Stimulated activated CD4-positive, alpha-beta T cell treated with anti-CD3 and anti-CD28 coated beads, Interleukin-2, amount 100 ng/mL, for 48 hours (primary cell): Measurements from ENCODE around the gene CSF2RB.

ENCODE experiments used
- DNase-seq, 2 donors: peaks; one replicate each; pipeline ENCODE4 v3.0.0-alpha.2; 2020

The CSF2RB gene

DNA sequence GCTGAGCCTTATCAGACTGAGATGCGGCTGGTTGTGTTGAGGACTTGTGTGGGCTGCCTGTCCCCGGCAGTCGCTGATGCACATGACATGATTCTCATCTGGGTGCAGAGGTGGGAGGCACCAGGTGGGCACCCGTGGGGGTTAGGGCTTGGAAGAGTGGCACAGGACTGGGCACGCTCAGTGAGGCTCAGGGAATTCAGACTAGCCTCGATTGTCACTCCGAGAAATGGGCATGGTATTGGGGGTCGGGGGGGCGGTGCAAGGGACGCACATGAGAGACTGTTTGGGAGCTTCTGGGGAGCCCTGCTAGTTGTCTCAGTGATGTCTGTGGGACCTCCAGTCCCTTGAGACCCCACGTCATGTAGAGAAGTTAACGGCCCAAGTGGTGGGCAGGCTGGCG lies 25.5 kb downstream of the CSF2RB start:
- DNase-seq: no peak

DNA sequence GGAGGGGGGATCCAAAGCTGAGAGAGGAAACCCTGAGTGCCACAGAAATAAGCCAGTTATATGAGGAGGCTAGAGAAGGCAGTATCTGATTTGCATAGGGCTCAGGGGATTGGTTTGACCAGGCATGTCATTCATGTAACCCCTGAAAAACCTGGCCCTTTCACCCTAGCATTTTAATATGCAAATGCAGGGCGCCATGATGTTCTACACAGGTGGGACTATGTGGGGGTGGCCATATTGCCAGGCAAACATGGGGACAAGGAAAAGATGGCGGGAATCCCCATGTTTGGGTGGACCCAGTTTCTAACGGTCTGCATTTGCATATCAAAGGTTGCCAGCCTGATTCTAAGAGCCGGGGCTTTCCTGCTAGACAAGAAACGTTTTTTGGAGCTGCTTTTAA lies 27.2 kb downstream of the CSF2RB start:
- DNase-seq: no peak

DNA sequence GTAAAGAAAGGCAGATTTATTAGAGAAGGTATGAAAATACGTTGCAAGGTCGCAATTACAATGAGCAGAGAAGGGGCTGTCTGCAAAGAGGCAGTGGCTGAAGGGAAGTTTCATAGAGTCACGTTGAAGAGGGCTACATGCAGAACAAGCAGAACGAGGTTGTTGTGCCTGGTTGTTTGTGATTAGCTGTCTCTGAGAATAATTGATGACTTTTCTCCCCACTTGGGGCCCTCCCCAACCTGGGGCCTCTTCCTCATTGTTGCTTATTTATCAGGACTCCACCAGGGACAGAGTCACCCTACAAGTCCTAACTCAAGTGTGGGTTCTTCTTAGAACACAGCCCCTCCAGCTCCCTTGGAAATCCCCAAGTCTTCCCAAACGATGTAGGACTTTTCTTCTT lies 29.1 kb downstream of the CSF2RB start:
- no peak for DNase-seq

DNA sequence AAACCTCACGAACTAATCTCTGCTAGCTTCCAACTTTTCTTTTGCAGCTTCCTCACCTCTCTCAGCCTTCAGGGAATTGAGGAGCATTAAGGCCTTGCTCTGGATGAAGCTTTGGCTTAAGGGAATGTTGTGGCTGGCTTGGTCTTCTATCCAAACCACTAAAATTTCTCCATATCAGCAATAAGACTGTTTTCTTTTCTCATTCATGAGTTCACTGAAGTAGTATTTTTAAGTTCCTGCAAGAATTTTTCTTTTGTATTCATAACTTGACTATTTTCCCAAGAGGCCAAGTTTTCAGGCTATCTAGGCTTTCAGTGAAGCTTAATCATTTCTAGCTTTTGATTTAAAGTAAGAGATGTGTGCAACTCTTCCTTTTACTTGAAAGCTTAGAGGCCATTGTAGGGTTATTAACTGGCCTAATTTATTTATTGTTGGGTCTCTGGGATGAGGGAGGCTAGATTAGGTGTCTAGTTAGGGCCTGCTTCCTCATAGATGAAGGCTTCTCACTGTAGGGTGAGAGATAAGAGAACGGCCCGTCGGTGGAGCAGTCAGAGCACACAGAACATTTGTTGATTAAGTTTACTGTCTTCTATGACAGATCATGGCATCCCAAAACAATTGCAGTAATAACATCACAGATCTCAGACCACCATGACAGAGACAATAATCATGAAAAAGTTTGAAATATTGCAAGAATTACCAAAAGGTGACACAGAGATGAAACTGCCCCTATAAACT lies 33.2 kb downstream of the CSF2RB start:
- no peak for DNase-seq

DNA sequence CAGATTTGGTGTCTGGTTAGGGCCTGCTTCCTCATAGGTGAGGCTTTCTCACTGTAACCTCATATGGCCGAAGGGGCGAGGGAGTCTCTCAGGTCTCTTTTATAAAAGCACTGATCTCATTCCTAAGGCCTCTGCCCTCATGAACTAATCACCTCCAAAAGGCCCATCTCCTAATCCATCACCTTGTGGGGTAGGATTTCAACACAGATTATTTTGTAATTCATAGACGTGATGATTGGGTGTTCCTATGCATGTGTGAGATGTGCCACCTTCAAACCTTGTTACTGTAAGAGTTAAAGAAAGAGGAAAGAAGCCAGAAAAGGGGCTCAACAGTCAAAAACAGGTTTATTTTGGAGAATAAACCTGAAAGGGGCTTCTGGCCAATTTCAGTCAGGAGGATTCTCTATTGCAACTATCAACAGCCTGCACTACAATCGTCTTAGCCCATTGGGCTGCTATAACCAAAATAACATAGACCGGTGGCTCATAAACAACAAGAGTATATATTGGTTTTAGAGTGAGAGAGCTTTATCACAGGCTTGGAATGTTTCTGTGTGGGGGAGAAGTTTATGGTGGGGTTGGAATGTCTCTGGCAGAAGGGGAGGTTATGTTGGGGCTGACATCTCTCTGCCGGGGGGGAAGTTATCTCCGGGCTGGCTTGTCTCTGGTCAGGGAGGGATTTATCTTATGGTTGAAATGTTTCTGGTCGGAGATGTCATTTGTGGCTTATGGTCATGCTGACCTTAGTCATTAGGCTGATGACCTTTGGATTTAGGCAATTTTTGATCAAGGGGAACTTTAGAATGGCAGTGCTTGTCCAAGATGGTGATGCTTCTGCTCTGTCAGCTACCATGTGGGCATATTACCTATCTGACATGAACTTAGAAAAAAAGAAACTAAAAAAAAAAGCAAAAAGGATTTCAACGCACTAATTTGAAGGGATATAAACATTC lies 35.1 kb downstream of the CSF2RB start:
- no peak for DNase-seq

DNA sequence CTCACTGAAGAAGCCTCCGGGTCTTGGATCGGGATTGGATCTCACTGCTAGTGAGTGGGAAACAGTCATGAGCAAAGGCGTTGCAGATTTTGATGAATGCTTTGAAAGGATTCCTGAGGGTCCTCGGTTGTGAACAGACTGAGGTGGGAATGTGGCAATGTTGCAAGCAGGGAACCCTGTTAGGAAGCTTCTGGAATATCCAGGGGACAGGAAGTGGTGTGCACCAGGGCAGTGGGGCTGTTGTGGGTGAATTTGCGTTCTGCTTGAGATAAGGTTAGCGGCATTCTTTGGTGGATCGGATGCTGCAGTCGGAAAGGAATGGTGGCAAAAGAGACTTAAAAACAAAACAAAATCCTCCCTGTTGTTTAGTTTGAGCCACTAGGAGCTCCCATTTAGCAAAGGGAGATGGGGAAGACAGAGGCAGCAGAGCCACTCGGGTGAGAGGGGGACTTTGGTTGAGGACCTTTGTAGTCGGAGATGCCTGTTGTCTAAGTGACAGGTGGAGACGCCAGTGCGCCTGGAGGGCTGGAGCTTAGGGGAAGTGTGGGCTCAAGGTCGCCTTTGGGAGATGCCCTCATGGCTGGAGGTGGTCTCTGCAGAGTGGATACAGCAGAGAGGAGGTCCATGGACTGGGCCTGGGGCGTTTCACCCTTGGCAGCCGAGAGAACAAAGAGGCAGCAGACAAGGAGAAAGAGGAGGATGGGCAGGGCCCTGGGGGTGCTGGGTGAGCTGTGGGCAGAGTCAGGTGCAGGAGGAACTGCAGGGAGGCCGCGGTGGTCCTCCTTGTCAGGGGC lies 37.6 kb downstream of the CSF2RB start:
- DNase-seq: no peak

DNA sequence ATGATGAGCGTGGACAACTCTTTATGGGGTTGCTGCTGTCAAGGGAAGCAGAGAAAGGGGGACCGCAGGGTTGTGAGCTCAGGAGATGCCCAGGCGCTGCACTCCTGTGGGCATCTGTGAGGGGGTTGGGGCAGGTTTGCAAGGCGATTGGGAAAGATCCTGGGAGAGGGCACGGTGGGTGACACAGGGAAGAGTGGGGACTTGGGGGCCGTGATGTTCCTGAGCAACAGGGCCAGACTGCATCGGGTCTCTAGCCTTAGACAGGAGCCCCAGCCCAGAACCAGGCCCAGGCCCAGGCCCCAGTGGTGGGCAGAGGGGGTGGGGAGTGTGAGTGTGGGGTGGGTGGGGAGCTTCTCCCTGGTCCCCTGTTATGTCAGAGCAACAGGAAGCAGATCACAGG lies 38.3 kb downstream of the CSF2RB start:
- no peak for DNase-seq

DNA sequence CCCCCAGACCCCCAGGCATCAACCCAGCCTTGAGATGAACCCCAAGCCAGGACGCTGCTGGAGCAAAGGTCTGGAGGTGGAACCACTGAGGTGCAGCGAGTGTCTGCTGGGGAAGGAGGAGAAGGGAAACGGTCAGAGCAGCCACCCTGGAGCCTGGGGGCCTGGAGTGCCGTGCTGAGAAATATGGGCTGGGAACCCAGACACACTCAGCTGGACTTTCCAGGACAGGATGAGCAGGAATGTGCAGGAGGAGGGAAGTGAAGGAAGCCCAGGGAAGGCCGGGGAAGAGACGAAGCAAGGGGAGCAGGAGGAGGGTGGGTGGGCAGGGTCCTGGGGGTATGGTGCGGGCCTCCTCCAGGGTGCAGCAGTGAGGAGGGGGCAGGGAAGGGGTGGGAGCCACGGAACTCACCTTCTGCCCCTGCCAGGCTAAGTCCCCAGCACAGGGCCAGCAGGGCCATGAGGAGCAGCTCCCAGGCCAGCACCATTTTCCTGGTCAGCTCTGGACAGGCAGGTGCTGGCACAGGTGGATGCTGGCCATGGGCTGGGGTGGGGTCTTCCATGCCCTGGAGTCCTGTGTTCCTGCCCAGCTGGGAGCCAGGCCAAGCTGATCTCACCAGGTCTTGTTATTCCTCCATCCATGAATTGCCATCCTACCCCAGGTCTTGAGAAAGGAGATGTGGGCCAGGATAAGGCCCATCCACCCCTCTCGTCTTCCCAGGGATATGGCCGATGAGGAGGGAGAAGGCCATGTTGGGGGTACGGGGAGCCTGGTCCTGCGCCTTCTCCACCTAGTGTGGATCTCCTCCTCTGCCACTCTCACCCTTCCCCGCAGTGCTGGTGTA lies 40.0 kb downstream of the CSF2RB start:
- no peak for DNase-seq

DNA sequence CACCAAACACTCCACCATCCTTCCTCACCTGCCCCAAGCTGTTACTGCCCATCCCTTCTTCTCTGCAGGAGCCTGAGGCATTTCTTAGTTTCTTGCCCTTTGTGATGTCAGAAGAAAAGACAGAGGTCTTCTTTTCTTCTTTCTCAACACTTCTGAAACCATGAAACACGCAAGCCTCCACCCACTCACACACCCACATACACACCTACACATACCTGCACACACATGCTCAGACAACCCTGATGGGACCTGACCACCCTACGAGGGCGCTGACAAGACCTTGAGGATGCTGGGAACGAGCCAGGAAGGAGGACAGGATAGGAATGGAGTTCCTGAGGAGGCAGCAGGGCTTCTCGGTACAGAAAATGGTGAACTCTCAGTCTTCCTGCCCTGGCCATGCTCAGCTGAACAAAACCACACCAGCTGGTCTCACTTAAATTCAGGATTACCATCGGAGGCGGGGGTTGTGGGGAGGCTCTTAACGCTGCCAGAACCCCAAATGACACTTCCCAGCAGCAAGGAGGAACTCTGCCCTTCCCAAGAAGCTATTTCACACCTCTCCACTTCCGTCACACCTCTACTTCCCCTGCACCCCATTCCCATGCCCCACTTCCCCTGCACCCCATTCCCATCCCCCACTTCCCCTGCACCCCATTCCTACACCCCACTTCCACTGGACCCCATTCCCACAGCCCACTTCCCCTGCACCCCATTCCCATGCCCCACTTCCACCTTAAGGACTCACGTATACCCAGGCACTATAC lies 41.0 kb downstream of the CSF2RB start:
- no peak for DNase-seq

DNA sequence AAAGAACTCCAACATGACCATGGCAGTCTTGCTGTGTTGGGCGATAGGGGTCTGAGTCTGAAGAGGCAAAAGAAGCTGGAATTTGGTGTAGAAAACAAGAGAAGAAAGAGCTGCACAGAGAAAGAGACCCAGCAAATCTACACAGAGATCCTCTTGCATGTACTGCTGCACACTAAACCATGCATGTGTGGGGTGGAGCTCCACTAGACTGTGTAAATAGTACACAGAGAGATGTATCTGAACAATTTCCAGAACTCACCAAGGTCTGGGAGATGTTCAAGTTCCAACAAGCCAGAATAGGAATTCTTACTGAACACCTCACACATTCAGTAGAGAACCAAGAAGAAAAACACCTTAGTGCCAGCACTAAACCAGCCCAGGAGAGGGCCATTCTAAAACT lies 42.3 kb downstream of the CSF2RB start:
- no peak for DNase-seq

DNA sequence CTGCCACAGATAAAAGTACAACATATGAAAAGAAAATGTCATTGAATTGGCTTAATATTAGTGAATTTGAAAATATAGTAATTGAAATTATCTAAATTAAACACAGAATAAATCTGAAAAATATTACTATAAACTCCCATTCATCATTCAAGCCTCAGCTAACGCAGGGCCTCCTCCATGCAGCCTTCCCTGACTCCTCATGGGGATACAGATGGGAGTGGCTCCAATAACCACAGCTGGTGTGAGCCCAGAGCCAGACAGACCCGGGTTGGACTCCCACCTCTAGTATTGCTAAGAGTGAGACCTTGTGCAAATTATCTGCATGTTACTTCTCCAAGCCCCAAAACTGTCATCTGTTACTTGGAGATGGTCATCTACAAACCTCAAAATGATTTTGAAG lies 44.9 kb downstream of the CSF2RB start:
- DNase-seq: no peak

DNA sequence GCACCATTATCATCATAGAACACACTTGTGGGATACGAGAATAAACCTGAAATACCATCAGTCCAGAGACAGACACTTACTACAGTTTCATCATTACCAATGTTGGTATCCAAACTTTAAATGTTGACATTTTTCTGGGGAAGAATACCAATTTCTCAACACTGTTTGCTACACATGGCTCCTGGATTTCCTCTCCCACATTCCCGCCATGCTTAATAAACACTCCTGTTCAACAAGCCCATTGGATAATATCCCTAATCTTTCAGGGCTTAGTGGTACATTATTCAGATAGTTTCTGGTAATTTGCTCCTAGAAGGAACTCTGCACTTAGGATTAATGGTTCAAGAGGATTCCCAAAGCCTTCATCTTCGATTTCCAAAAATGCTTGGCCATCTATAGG lies 48.2 kb downstream of the CSF2RB start:
- DNase-seq: no peak

DNA sequence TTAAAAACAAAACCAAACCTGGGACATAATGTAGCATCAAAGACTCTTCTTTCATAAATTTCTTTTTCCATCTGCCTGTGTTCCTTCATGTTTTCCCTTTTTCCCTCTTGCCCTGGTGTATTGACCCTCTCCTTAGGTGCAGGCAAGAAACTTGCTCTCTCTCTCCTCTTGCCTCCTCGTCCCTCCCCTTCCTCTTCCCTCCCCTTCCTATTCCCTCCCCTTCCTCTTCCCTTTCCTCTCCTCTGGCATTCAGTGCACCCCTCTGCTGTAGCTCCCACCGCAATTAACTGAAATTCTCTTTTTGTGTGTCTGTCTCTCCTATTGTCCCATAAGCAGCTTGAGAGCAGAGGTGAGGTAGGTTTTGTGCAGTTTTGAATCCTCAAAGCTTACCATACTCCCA lies 49.9 kb downstream of the CSF2RB start:
- DNase-seq: no peak

DNA sequence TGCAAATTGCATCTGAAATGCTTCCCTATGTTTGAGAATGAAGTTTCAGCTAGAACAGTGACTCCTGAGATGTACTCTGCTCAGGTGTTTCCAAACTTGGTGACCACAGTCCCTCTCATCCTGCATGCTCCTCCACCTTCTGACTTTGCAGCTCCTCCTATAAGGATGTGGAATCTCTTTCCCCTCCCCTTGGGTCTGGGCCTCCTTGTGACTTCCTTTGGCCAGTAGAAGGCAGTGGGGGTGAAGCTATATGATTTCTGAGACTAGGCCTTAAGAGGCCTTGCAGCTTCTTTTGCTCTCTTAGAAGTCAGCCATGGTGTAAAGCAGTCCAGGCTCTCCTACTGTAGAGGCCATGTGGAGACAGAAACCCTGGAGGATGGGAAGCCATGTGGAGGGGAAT lies 50.7 kb downstream of the CSF2RB start:
- no peak for DNase-seq

DNA sequence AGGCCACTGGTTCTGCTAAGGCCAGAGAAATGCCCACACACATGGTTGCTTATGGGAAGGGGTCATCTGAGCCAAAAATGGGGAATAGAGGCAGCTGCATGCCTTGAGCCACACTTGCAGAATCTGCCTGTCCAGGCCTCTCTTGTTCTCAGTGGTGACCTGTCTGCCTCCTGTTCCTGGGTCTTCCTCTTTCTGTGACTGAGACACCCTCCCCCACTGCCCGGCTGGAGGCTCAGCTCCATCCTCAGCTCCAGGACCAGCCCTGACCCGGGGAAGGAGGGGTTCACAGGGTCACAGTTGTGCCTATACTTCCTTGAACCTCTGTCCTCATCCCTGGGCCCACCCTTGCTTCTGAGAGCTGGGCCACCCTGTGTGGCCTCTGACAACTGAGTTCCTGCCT lies 52.3 kb downstream of the CSF2RB start:
- DNase-seq: no peak

DNA sequence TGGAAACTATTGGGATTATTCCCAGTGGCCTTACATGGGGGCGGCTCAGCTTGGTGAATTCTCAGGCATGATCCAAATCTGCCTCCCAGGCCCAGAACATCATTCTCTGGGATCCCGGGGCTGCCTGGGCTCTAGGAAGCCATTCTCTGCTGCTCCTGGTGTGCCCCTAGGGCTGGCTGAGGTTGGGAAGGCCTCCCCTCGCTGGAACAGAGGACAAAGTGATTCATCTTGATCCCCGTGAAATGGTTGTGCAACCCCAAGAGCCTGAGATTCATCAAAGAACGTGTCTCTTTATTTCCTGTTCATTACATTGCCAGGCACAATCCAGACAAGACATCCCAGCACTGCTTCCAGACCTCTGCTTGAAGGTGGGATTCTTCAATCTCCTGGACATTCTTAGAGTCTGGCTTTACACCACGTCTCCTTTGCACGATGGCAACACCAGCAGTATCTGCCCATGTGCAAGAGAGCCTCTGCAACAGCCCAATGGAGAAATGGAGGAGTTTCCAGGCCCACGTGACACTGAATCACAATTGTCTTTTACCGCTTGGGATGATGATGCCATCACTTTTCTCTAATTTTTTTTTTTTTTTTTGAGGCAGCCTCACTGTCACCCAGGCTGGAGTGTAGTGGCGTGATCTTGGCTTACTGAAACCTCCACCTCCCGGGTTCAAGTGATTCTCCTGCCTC lies 53.6 kb downstream of the CSF2RB start:
- DNase-seq: no peak

DNA sequence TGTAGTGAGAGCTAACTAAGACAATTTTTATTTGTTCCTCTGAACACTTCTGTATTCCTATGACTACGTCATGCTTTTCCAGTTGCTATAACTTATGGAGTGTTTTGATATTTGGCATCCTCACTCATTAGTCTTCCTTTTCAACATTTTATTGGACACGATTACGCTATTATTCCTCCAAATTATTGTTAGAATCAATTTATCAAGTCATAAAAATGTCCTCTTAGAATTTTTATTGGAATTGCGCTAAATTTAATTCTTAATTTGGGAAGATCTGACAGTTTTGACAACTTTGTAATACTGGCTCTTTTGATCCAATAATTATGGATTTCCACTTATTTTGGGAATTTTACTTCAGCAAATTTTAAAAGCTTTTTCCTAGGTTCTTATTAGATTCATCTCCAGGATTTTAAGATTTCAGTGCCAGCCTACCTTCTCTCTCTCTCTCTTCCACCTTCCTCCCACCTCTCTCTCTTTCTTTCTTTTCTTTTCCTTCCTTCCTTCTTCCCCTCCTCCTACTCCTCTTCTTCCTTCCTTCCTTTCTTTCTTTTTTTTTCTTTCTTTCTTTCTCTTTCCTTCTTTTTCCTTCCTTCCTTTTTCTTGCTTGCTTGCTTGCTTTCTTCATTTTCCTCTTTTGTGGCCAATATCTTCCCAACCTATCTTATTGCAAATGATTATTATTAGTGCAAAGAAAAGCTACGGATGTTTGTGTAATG lies 55.0 kb downstream of the CSF2RB start:
- DNase-seq: no peak

DNA sequence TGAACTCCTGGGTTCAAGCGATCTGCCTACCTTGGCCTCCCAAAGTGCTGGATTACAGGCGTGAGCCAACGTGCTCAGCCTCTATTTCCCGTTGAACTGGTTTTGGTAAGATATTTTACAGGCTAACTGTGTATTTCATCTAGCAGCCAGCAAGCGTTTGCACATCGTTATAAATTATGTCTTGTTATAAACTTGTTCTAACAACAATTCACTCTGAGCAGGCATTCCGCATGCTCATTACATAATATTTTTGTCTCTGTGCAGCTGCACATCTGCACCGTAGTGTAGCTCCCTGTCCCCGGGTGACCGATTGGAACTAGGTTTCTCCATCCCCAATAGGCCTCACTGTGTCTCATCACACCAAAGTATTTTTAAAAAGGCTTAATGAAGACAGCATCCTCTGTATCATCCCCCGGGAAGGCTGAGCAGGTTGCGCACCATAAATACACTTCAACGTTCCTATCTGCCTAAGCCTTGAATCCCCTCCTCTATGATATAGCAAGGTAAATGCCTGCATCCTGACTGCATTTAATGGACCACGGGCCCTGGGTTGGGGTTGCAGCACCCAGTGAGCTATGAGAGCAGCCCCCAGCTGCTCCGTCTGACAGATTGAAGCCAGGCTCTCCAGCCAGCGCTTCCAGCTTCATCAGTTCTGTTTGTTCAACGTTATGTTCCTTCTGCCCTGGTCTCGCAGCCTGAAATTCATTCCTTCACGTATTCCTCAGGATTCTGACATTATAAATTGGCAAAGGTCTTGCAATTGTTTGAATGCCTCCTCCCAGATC lies 58.1 kb downstream of the CSF2RB start:
- DNase-seq: no peak

DNA sequence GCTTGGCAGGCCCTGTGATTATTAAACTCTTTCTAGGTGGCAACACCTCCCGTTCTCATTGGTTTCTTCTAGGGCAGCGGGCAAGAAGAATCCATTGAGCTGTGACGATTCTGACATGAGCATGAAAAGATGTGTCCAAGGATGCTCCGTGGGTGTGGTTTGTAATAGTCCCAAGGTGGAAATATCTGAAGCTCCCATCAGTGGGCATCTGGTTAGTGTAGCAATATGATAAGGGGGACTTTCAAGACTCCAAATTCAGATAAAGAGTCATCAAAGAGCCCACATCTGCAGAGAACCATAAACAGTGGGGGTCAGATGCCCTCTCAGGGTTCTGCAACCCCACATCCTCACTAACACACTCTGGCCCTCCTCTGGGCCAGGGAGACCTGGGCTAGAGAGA lies 63.2 kb downstream of the CSF2RB start:
- DNase-seq: no peak
